ENCODE results near the gene TAF5L.

DNA sequence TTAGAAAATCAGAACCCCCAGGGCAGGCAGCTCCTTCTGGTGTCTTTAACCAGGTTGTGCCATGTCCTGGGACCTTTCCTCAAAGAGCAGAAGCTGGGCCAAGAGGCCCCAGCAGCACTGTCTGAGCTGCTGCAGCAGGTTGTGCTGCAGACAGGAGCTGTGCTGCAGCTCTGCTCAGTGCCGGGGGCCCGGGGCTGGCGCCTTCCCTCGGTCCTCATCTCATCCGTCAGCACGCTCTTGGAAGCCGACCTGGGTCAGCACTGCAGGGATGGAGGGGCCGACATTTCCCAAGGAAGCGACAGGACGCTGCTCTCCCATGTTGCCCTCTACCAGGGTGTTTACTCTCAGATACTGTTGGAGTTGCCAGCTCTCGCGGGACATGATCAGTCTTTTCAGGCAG is 11.8 kb upstream of the TAF5L start:
- TF ChIP-seq EZH2 (IDR thresholded peaks at IDR 0.05; ENCODE audit: low read depth, unreplicated experiment) = no peak
- TF ChIP-seq, protein P1, sequence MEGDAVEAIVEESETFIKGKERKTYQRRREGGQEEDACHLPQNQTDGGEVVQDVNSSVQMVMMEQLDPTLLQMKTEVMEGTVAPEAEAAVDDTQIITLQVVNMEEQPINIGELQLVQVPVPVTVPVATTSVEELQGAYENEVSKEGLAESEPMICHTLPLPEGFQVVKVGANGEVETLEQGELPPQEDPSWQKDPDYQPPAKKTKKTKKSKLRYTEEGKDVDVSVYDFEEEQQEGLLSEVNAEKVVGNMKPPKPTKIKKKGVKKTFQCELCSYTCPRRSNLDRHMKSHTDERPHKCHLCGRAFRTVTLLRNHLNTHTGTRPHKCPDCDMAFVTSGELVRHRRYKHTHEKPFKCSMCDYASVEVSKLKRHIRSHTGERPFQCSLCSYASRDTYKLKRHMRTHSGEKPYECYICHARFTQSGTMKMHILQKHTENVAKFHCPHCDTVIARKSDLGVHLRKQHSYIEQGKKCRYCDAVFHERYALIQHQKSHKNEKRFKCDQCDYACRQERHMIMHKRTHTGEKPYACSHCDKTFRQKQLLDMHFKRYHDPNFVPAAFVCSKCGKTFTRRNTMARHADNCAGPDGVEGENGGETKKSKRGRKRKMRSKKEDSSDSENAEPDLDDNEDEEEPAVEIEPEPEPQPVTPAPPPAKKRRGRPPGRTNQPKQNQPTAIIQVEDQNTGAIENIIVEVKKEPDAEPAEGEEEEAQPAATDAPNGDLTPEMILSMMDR (conservative IDR thresholded peaks at IDR 0.05; ENCODE audit: low read depth in 2 of 2) = no peak

All from GM23338 (cell line).